D341Med (cell line): ENCODE results near the gene TRPM4.
A peak's percentile ranks its signal among the peaks of the same experiment; 100 is the strongest.
"Not testable (repeated sequence)": the region's sequence is repeated elsewhere in the genome, so short reads cannot be mapped to it uniquely, and the experiment has no call there.

ENCODE experiments used
- DNase-seq: peaks from one replicate; pipeline ENCODE4 v3.0.0; 2012; ENCODE audit warnings: low spot score

The TRPM4 gene

GRCh38 chr19:49127225-49127624, 30.4 kb upstream of the TRPM4 start:
- not testable (repeated sequence) for DNase-seq

GRCh38 chr19:49127674-49128544, 29.7 kb upstream of the TRPM4 start:
- peak; percentile 95 for DNase-seq

GRCh38 chr19:49128545-49129237, 28.9 kb upstream of the TRPM4 start:
- no peak for DNase-seq

- DNase-seq, result no peak
Observed at GRCh38 chr19:49129238-49129583, 28.4 kb upstream of the TRPM4 start.

- no peak for DNase-seq
Observed at GRCh38 chr19:49130325-49130724, 27.3 kb upstream of the TRPM4 start.

GRCh38 chr19:49132974-49133609, 24.5 kb upstream of the TRPM4 start:
- DNase-seq, result no peak

GRCh38 chr19:49133621-49134454, 23.8 kb upstream of the TRPM4 start:
- DNase-seq, result no peak

GRCh38 chr19:49135686-49136085, 21.9 kb upstream of the TRPM4 start:
- DNase-seq, result no peak

GRCh38 chr19:49136771-49137171, 20.8 kb upstream of the TRPM4 start:
- no peak for DNase-seq

GRCh38 chr19:49140951-49141350, 16.6 kb upstream of the TRPM4 start:
- no peak for DNase-seq

- no peak for DNase-seq
Observed at GRCh38 chr19:49141352-49141751, 16.2 kb upstream of the TRPM4 start.

GRCh38 chr19:49142866-49143335, 14.7 kb upstream of the TRPM4 start:
- peak; percentile 61 for DNase-seq

- DNase-seq, result peak; percentile 83
Observed at GRCh38 chr19:49145573-49146407, 11.8 kb upstream of the TRPM4 start.

- not testable (repeated sequence) for DNase-seq
Observed at GRCh38 chr19:49146408-49146770, 11.2 kb upstream of the TRPM4 start.

- DNase-seq, result no peak
Observed at GRCh38 chr19:49148044-49148682, 9.4 kb upstream of the TRPM4 start.

GRCh38 chr19:49148784-49149651, 8.6 kb upstream of the TRPM4 start:
- DNase-seq, result peak; percentile 93

- peak; percentile 71 for DNase-seq
Observed at GRCh38 chr19:49149652-49150105, 7.9 kb upstream of the TRPM4 start.

- DNase-seq, result peak; percentile 87
Observed at GRCh38 chr19:49150106-49150943, 7.3 kb upstream of the TRPM4 start.

- no peak for DNase-seq
Observed at GRCh38 chr19:49150944-49151243, 6.7 kb upstream of the TRPM4 start.
